ENCODE data around the gene FKBP7. TPM values are rescaled to one million over a fixed set of nuclear protein-coding genes. Genes with fewer than 3 reads are reported as not detected.
"Not testable (repeated sequence)": the region's sequence is repeated elsewhere in the genome, so short reads cannot be mapped to it uniquely, and the experiment has no call there.

FKBP7 gene
- total RNA-seq, 1 experiment from 2014 or later: 31.2 TPM

DNA sequence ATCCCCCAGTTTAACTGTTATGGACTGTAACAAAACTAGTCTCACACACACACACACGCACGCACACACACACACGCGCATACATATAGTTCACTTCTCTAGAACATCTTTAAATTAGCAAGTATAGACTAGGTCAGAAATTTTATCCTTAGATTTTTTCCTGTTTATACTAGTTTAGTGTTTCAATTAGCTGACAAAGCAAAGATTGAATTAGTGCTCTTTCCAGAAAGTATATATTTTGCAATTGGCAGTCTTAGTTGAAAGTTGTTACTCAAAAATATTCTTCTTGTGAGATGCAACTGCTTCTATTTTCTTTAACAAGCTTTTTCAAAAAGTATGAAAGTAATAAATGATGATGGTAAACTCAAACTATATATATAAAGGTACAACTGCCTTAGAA lies 24.4 kb upstream of the FKBP7 start:
- no peak for DNase-seq (ENCODE audit: low read depth, low spot score)
- in situ Hi-C loops (cut with HindIII; ENCODE audit: low pct_unique_long_range_greater_than_20kb, low sequenced_read_pairs): no loop called here

DNA sequence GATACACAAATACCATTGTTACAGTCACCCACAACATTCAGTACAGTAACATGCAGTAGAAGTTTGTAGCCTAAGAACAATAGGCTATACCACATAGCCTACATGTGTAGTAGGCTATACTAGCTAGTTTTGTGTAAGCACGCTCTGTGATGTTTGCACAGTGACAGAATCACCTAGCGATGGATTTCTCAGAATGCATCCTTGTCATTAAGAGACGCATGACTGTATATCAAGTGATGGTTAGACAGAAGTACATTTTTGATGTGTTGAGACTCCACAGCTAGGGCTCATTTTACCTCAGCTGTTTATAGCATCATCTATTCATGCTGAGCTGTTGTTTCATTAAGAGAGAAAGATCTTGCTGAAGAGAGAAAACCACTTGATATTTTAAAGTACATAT lies 21.2 kb upstream of the FKBP7 start:
- no peak for DNase-seq (ENCODE audit: low read depth, low spot score)
- in situ Hi-C loops (cut with HindIII; ENCODE audit: low pct_unique_long_range_greater_than_20kb, low sequenced_read_pairs): no loop called here

DNA sequence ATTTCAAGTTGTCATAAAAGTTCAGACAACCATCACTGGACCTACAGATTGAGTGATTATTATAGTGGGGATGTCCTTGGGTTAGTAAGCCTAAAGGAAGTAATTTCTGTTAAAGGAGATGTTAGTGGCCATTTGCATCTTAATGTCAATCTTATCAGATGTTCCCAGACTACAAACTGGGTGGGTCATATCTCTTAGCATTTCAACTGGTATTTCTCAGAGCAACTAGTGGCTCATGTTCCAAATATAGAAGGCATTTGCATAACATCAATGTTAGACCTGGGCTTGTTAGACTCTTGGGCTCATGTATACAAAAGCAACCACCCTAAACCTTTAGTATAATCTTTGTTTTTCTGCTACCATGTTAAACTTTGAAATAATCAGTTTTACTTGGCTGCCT lies 19.7 kb upstream of the FKBP7 start:
- no peak for DNase-seq (ENCODE audit: low read depth, low spot score)
- in situ Hi-C loops (cut with HindIII; ENCODE audit: low pct_unique_long_range_greater_than_20kb, low sequenced_read_pairs): no loop called here

DNA sequence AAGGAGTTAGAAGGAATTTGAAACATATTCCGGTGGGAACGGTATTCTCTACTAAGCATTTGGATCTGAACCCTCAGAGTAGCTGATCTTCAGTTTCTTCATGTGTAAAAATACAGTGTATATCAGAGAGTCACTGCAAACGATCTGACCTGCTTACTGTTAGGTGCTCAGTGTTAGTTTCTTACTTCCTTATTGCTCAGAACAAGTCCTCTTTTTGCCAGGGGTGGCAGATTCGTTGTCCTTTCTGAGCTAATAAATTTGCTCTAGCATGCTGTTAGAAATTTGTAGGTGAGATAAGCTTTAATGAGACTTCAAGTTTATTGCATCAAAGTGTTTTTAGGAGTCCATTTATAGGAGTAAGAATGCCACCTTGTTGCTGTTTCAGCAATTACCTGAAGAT lies 17.6 kb upstream of the FKBP7 start:
- no peak for DNase-seq (ENCODE audit: low read depth, low spot score)
- in situ Hi-C loops (cut with HindIII; ENCODE audit: low pct_unique_long_range_greater_than_20kb, low sequenced_read_pairs): no loop called here

DNA sequence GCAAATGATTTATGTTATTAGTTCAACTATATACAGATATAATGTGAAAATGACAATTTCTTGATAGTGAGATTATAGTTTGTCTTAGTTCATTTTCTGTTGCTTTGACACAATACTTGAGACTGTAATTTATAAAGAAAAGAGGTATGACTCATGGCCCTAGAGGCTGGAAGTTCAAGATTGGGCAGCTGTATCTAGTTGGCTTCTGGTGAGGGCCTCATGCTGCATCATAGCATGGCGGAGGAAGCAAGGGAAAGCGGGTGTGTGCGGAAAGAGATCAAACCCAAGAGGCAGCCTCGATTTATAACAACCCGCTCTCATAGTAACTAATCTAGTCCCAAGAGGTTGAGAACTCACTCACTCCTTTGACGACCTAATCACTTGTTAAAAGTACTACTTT lies 13.2 kb upstream of the FKBP7 start:
- in situ Hi-C loops (cut with HindIII; ENCODE audit: low pct_unique_long_range_greater_than_20kb, low sequenced_read_pairs): no loop called here
- DNase-seq (ENCODE audit: low read depth, low spot score): no peak

DNA sequence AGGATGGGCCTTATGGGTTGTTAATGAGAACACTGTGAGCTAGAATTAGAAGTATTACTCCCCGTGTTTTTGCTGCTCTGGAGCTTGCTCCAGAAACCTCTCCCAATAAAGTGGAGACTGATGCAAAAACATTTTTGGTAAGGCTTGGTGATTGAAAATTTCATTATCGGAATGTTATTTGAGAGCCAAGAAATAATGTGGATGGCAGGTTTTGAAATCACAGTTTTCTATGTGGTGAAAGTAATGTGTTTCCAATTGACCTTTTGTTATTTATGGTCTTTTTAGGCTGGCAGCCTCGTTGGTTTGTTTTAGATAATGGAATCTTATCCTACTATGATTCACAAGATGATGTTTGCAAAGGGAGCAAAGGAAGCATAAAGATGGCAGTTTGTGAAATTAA lies 7.0 kb upstream of the FKBP7 start:
- in situ Hi-C loops (cut with HindIII; ENCODE audit: low pct_unique_long_range_greater_than_20kb, low sequenced_read_pairs): no loop called here
- no peak for DNase-seq (ENCODE audit: low read depth, low spot score)

DNA sequence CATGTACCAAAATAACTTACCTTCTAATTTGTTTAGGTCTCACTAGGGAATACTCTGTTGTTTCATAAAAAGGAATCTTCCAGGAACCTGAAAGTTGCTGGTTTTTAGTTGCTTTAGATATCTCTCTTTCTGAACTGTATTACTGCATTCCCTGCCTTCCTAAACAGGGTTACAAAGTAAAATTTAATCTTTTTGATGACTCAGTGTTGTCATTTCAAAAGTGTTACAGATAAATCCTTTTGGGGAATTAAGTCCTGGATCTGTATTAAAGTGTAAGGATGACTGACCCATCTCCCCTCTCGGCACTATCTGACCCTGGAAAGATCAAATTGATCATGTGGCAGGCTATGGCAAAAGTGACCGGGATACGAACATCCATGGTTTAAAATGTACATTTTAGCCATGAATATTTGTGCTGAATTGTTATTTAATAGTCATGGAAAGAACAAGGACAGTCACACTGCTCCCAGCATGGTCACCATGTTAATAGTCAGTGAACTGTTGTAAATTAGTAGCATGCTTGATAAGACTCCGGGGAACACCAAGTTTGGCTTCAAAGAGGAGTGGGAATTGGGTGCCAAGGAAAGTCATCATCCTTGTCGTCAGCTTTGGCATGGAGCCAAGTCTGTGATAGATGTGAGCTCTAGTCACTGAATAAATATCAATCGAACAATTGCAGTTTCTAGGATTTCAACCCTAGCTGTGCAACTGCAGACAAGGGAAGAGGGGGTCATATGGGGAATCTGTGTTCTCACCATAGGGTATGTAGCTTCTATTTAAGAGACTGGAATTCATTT lies 6.0 kb upstream of the FKBP7 start:
- in situ Hi-C loops (cut with HindIII; ENCODE audit: low pct_unique_long_range_greater_than_20kb, low sequenced_read_pairs): no loop called here
- peak; percentile 10 for DNase-seq (ENCODE audit: low read depth, low spot score)

DNA sequence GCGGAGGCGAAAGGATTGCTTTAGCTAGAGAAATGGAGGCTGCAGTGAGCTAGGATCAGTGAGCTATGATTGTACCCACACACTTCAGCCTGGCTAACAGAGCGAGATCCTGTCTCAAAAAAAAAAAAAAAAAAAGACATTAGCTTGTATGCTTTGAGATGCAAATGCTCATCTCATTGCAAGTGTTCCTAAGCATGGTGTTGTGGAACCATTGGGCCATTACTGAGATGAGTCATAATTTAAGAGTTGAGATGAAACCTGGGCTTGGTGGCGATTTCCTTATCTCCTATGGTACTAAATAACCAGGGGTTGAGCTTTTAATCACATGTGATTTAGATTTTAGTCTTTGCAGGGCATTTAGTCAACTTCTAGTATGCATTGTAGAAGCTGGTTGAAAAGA lies 4.0 kb upstream of the FKBP7 start:
- in situ Hi-C loops (cut with HindIII; ENCODE audit: low pct_unique_long_range_greater_than_20kb, low sequenced_read_pairs): no loop called here
- no peak for DNase-seq (ENCODE audit: low read depth, low spot score)

DNA sequence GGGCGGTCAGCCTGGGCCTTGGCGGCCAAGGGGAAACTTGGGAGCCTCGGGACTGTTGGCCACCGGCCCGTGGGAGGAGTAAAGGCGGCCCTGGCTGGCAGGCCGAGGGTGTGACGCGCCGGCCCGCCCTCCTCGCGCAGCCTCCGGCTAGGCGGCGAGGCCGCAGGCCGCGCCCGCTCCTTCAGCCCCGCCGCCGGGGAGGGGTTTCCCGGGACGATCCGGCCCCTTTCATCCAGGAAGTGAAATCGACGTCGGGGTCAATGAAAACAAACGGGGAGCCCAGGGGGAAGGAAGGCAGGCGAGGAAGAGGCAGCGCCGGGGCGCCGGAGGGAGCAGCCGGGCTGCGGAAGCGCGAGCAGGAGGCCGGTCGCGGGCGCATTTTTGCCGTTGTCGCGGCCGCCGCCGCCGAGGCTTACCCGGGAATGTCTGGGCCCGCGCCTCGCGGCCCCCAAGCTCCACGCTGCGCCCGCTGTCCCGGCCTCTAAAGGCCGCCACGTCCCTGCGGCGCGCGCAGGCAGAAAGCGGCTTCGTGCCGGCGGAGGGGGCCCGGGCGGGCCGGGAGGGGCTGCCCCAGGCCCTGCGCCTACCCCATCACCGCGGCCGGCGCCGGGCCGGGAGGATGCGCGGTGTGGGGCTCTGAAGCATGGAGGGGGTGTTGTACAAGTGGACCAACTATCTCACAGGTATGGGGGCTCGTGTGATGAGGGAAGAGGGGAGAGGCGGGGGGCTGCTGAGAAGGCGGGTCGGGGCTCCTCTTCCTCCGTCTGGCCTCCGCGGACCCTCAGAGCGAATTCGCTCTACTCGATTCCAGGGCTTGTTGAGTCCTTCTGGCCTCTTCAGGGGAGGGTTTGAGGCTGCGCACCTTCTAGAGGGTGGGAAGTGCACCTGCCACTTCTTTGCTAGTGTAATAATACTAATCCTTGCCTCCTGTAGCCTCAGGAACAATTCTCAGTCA lies 2.1 kb upstream of the FKBP7 start, which contains the start of gene PLEKHA3:
Gene PLEKHA3, plus strand, starts transcription at position 231 of the 955 bp plus-strand sequence. Its CDS starts 413 bp downstream, at position 644.
- in situ Hi-C loops (cut with HindIII; ENCODE audit: low pct_unique_long_range_greater_than_20kb, low sequenced_read_pairs): no loop called here
- DNase-seq (ENCODE audit: low read depth, low spot score): peak; percentile 96

DNA sequence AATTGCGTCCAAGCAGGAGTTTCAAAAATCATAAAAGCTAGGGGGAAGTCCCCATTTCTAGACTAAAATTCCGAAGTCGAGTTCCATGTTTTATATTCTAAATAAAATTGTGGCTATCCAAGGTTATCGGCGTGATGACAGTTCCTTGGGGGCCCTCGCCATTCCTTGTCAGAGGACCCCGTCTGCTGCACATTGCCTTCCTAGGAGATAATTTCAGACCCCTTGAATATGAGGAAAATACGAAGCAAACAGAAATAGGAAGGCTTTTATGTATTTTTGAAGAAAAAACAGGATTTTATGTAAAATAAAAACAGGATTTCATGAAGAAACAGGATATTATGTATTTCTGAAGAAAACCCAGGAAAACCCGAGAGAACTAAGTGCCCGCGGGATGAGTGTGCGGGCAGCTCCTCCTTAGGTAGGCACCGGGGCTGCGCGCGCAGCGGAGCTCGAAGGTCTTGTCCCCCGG lies 1.4 kb upstream of the FKBP7 start:
- no peak for DNase-seq (ENCODE audit: low read depth, low spot score)
- in situ Hi-C loops (cut with HindIII; ENCODE audit: low pct_unique_long_range_greater_than_20kb, low sequenced_read_pairs): no loop called here

DNA sequence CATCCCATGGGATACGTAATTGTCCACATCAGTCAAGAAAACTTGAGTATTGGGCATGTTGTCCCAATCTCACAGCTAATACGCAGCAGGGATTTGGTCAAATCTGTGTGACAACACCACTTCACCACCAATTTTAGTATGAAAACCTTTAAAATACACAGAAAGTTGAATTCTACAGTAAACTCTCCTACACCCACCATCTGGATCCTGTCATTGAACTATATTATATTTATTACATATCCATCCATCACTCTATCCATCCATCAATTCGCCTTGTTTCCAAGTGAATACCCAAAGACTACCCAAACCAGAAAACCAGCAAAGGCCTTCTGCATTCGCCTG lies 846 bp upstream of the FKBP7 start:
- DNase-seq (ENCODE audit: low read depth, low spot score): no peak
- in situ Hi-C loops (cut with HindIII; ENCODE audit: low pct_unique_long_range_greater_than_20kb, low sequenced_read_pairs): no loop called here

DNA sequence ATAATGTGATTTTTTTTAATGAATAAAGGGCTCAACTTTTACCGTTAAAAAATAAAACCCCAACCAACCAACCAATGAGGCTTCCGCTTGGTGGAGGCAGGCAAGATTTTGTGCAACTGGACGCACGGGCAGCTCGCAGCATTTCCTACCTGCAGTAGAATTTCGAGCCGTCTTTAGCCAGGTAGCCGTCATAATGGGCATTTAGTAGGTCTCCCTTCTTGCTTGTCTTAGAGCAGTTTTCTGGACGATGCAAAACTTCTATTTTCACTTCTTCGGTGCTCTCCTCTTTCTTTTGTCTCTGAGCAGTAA lies 316 bp downstream of the FKBP7 start:
- in situ Hi-C loops (cut with HindIII; ENCODE audit: low pct_unique_long_range_greater_than_20kb, low sequenced_read_pairs): no loop called here
- DNase-seq (ENCODE audit: low read depth, low spot score): no peak

DNA sequence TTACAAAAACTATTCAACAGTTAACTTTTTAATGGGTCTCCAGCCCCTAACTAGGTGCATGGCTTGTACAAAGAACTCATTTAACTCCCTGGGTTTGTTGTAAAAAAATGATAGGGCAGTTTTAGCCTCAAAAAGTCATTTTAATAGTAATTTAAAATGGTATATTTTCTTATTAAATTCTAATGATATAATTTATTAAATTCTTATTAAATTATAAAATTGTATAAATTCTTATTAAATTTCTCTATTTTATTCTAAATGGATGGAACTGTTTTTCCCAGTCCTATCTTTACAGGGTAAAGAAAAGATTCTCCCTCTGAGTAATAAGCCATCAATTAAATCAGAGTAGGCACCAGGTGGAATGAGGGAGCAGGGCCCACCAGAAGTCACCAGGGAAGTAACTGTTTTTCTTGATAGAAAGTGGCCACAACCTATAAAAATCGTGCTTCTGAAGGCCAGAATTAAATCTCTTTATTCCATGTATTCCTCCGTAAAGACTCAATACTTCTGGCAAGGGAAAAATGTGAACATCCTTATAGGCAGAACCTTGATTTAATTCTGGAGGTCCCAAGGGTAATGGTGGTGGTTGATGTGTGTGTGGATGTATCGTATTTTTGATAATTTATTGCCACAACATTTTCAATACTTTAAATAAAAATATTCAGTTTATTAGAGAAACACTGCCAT lies 814 bp downstream of the FKBP7 start:
- in situ Hi-C loops (cut with HindIII; ENCODE audit: low pct_unique_long_range_greater_than_20kb, low sequenced_read_pairs): no loop called here
- peak; percentile 21 for DNase-seq (ENCODE audit: low read depth, low spot score)

DNA sequence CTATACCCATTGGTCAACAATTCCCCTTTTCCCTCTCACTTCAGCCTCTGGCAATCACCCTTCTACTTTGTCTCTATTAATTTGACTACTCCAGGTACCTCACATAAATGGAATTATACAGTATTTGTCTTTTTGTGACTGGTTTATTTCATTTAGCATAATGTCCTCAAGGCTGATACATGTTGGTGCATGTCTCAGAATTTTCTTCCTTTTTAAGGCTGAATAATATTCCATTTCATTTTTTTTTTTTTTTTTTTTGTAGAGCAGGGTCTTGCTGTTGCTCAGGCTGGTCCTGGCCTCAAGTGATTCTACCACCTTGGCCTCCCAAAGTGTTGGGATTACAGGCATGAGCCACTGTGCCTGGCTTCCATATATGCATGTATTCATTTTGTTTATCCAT lies 1.9 kb downstream of the FKBP7 start:
- DNase-seq (ENCODE audit: low read depth, low spot score): no peak
- in situ Hi-C loops (cut with HindIII; ENCODE audit: low pct_unique_long_range_greater_than_20kb, low sequenced_read_pairs): no loop called here

DNA sequence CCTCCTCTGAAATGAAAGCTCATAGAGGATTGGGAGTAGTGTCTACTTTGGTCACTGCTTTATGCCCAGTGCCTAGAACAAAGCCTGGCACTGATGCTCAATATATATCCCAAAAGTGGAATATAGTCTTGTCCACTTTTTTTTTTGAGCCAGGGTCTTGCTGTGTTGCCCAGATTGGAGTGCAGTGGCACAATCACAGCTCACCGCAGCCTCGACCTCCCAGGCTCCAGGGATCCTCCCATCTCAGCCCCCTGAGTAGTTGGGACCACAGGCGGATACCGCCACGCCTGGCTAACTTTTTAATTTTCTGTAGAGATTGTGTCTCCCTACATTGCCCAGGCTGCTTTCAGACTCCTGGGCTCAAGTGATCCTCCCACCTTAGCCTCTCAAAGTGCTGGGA lies 3.8 kb downstream of the FKBP7 start:
- in situ Hi-C loops (cut with HindIII; ENCODE audit: low pct_unique_long_range_greater_than_20kb, low sequenced_read_pairs): no loop called here
- DNase-seq (ENCODE audit: low read depth, low spot score): no peak

DNA sequence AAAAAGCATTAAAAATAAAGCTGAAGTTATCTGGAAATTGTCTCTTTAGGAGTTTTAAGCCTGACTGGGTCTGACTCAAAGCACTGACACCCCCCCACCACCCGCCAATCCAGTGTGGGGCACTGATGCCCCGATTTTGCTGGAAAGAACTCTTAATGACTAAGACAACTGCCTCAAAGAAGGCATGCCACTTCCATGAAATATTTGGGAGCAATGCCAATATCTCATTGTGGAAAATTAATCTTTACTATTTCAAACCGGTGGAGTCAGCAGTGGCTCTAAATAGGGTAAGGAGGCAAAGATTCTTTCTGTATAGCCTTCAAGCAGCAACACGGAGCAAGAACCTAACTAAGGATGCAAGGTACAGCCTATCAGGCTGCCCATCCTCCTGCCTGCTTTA lies 4.5 kb downstream of the FKBP7 start:
- in situ Hi-C loops (cut with HindIII; ENCODE audit: low pct_unique_long_range_greater_than_20kb, low sequenced_read_pairs): no loop called here
- DNase-seq (ENCODE audit: low read depth, low spot score): no peak

DNA sequence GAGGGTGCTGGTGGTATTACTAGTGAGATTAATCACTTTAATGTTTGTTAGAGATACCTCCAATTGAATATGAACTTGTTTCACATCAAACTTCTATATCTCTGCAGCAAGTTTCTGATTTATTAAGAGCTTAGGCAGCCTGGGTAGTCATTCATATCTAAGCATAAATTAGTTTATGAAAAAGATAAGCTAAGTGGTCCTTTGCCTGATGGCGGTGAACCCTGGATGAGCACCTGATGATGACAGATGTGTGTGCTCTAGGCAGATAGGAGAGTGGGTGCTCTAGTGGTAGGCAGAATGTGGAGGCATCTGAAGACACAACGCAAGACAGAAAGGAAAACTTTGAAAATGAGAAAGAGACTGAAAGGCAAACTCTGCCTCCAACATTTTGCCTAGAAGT lies 5.0 kb downstream of the FKBP7 start:
- DNase-seq (ENCODE audit: low read depth, low spot score): no peak
- in situ Hi-C loops (cut with HindIII; ENCODE audit: low pct_unique_long_range_greater_than_20kb, low sequenced_read_pairs): no loop called here

DNA sequence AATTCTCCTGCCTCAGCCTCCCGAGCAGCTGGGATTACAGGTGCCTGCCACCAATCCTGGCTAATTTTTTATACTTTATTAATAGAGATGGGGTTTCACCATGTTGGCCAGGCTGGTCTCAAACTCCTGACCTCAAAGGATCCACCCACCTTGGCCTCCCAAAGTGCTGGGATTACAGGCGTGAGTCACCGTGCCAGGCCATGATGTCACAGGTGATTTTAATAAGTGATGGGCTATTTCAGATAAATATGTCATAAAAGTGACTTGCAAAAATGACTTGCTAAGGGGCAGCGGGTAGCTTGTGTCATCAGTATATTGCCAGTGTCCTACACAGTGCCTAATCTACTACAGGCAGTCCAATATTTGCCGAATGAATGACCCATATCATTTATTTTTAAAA lies 7.1 kb downstream of the FKBP7 start:
- in situ Hi-C loops (cut with HindIII; ENCODE audit: low pct_unique_long_range_greater_than_20kb, low sequenced_read_pairs); DNase-seq (ENCODE audit: low read depth, low spot score): not testable (repeated sequence)

Measured in SK-MEL-5 (cell line).